ENCODE measurements around the gene DYNAP.
A peak's percentile ranks its signal among the peaks of the same experiment; 100 is the strongest.

DYNAP gene

DNA sequence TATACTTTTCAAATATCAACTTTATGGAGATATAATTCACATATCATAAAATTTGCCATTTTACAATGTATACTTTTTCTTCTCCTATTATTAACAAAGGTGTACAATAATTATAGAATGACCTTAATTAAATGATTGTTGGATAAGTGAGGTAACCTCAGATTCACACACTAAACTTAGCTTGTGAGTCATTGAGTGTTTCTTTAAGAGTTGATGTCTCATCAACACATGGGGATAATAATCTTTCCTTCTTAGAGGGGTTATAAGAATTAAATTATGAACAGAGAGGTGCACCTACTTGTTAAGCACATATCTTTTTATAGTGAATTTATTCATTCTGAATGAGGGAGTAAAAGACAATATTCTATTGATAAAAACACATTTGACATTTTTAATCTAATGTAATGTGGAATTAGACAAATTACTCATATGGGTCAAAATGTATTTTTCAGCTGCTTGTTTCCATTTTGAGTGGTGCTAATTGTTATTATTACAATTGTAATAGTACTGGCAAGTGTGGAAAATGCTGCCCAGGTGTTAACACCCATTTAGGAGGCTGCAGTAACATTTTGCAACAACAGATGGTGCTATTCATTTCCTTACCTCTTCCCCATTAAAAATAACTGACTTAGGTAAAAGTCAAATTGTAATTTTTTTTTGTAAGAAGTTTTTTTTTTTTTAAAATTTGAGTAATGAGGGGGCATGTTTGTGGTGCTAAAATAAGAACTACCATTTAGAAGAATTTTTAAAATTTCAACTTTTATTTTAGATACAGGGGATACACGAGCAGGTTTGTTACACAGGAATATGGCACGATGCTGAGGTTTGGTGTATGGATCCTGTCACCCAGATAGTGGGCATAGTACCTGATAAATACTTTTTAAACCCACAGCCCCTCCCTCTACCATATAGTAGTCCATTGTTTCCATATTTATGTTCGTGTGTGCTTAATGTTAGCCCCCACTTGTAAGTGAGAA lies 32.1 kb upstream of the DYNAP start:
- TF ChIP-seq FOXM1 (IDR thresholded peaks at IDR 0.05; ENCODE audit: borderline replicate concordance, low read depth), result no peak
- TF ChIP-seq RAD21 (IDR thresholded peaks at IDR 0.05; ENCODE audit: low read depth), result peak; percentile 77
- no peak for TF ChIP-seq CEBPB (IDR thresholded peaks at IDR 0.05)

GRCh38 chr18:54561706-54562267 lies 29.3 kb upstream of the DYNAP start:
- TF ChIP-seq FOXM1 (IDR thresholded peaks at IDR 0.05; ENCODE audit: borderline replicate concordance, low read depth), result no peak
- TF ChIP-seq CREB1 (IDR thresholded peaks at IDR 0.05; ENCODE audit: low read depth), result no peak
- TF ChIP-seq EGR1 (IDR thresholded peaks at IDR 0.05), result no peak
- TF ChIP-seq CEBPB (IDR thresholded peaks at IDR 0.05), result no peak
- TF ChIP-seq MAX (IDR thresholded peaks at IDR 0.05), result no peak
- no peak for TF ChIP-seq EP300 (IDR thresholded peaks at IDR 0.05; ENCODE audit: borderline replicate concordance)
- TF ChIP-seq RAD21 (IDR thresholded peaks at IDR 0.05; ENCODE audit: low read depth), result no peak
- no peak for TF ChIP-seq NFIC (IDR thresholded peaks at IDR 0.05)
- TF ChIP-seq ZBTB7A (IDR thresholded peaks at IDR 0.05; ENCODE audit: low read depth), result no peak
- TF ChIP-seq TEAD4 (IDR thresholded peaks at IDR 0.05), result no peak

DNA sequence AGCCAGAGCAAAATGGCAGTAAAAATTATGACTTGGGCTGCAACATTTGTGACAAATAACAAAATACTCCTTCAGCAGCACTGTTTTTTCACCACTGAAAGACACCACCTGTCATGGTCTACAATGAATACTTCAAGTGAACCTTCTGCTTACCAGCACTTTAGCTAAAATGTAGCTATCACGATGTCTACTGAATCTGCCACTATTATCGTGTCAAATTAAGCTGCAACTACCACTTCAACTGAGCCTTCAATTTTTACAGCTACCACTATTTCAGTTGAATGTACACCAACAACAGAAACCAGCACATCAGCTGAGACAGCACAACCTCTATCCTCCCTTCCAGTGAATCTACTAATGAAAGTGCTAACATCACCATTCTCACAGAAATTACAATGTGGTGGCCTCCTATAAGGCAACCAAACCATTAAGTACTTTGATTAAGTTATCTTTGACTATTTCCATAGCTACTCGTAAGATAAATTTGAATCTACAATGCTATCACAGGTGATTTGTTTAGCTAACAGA lies 10.8 kb upstream of the DYNAP start:
- TF ChIP-seq RAD21 (IDR thresholded peaks at IDR 0.05; ENCODE audit: low read depth), result no peak

DNA sequence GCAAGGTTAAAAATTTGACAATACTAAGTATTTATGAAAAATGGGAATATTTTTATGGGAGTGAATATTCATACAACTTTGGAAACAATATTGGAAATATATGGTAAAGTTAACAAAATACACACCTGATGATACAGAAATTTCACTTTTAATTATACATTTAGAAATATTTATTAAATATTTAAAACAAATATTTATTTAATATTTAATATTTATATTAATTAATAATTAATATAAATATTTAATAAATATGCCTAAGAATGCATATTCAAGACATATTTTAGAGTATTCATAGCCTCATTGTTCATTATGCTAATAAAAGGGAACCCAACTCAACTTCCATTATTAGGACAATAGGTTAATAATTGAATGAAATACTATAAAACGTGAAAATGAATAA lies 7.0 kb upstream of the DYNAP start:
- TF ChIP-seq NFIC (IDR thresholded peaks at IDR 0.05) (no peak), TEAD4 (IDR thresholded peaks at IDR 0.05) (no peak), REST (IDR thresholded peaks at IDR 0.05; ENCODE audit: low read depth) (no peak), FOXM1 (IDR thresholded peaks at IDR 0.05; ENCODE audit: borderline replicate concordance, low read depth) (no peak), ZBTB7A (IDR thresholded peaks at IDR 0.05; ENCODE audit: low read depth) (no peak), TAF1 (IDR thresholded peaks at IDR 0.05; ENCODE audit: low read depth) (no peak)
- TF ChIP-seq, protein P1, sequence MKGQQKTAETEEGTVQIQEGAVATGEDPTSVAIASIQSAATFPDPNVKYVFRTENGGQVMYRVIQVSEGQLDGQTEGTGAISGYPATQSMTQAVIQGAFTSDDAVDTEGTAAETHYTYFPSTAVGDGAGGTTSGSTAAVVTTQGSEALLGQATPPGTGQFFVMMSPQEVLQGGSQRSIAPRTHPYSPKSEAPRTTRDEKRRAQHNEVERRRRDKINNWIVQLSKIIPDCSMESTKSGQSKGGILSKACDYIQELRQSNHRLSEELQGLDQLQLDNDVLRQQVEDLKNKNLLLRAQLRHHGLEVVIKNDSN (IDR thresholded peaks at IDR 0.05), result no peak

DNA sequence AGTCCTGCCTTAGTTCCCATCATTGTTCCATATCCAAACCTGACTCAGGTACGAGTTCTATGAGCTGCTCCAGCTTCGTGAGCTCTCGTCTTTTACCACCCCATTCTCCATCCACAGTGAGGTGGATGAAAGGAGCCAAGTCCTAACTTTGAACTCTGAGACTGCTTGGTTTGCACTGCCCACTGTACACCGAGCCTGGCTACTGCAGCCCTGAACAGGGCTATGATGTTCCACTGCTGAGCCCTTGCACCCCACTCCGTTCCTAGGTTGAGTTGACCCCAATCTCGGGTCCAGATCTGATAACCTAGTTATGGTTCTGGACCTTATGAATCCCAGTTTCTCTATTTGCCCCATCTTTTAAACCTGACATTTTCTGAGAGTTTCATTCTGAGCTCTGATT lies 5.3 kb upstream of the DYNAP start:
- TF ChIP-seq NFIC (IDR thresholded peaks at IDR 0.05) (no peak), YY1 (IDR thresholded peaks at IDR 0.05; ENCODE audit: low read depth) (no peak), TAF1 (IDR thresholded peaks at IDR 0.05; ENCODE audit: low read depth) (no peak), EP300 (IDR thresholded peaks at IDR 0.05; ENCODE audit: borderline replicate concordance) (no peak), MAX (IDR thresholded peaks at IDR 0.05) (no peak), CEBPB (IDR thresholded peaks at IDR 0.05) (no peak), RAD21 (IDR thresholded peaks at IDR 0.05; ENCODE audit: low read depth) (no peak), TEAD4 (IDR thresholded peaks at IDR 0.05) (no peak)

GRCh38 chr18:54604211-54604610 lies 13.2 kb downstream of the DYNAP start:
- no peak for TF ChIP-seq MAX (IDR thresholded peaks at IDR 0.05)
- TF ChIP-seq FOXM1 (IDR thresholded peaks at IDR 0.05; ENCODE audit: borderline replicate concordance, low read depth), result no peak
- TF ChIP-seq RAD21 (IDR thresholded peaks at IDR 0.05; ENCODE audit: low read depth), result no peak
- TF ChIP-seq, protein P1 (IDR thresholded peaks at IDR 0.05), result no peak
- TF ChIP-seq CEBPB (IDR thresholded peaks at IDR 0.05), result no peak
- no peak for TF ChIP-seq NFIC (IDR thresholded peaks at IDR 0.05)
- no peak for TF ChIP-seq EGR1 (IDR thresholded peaks at IDR 0.05)
- TF ChIP-seq EP300 (IDR thresholded peaks at IDR 0.05; ENCODE audit: borderline replicate concordance), result no peak
- no peak for TF ChIP-seq REST (IDR thresholded peaks at IDR 0.05; ENCODE audit: low read depth)
- no peak for TF ChIP-seq CREB1 (IDR thresholded peaks at IDR 0.05; ENCODE audit: low read depth)
- TF ChIP-seq YY1 (IDR thresholded peaks at IDR 0.05; ENCODE audit: low read depth), result no peak
- TF ChIP-seq TEAD4 (IDR thresholded peaks at IDR 0.05), result no peak
- TF ChIP-seq ZBTB7A (IDR thresholded peaks at IDR 0.05; ENCODE audit: low read depth), result no peak
- TF ChIP-seq TAF1 (IDR thresholded peaks at IDR 0.05; ENCODE audit: low read depth), result no peak
- TF ChIP-seq TCF12 (IDR thresholded peaks at IDR 0.05; ENCODE audit: low read depth), result no peak
